ENCODE results near the gene UGT1A10. TPM values are rescaled to one million over a fixed set of nuclear protein-coding genes. Genes with fewer than 3 reads are reported as not detected.

The UGT1A10 gene
- total RNA-seq, 1 experiment from 2014 or later, result not detected

DNA sequence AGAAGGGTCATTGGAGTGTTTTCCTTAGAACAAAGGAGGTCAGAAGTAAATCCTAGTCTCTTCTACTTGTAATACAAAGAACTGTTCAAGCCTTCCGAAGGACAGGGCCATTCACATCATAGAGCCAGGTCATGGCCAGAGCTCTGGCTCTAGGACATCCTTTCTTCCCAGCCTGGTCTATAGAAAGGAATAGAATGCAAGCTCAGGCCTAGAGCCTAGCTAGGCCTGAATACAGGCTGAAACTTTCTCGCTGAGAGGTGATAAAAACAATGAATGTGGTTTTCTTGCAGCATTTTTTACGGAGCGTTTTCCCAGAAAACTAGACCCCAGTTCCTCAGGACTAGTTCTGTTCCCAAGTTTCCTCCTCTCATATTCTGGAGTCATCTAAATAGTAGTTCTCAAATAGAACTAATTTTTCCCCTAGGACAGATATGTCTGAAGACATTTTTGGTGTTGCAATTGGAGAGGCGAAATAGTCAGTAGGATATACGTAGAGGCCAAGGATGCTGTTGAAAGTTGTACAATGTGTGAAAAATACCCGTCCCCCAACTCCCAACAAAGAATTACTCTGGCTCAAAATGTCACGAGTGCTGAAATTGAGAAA, 63.3 kb downstream of the UGT1A10 start:
- Histone ChIP-seq H2BK15ac (ENCODE audit: low read depth, low read length) (0 out of 2 replicates have a peak overlapping the region, but pooled peaks have one; percentile 31), H3K9me3 (ENCODE audit: control insufficient read depth, low read depth, low read length) (no peaks in the 10 kb centered on the region), H3K9ac (ENCODE audit: extremely low read depth, insufficient read length, low read length) (no peak overlapping the region), H2AFZ (ENCODE audit: low read length) (no peak overlapping the region), H3K4ac (ENCODE audit: low read depth, low read length) (no peak overlapping the region), H2BK120ac (ENCODE audit: low read depth, low read length, poor library complexity, severe bottlenecking) (no peak overlapping the region), H3K56ac (ENCODE audit: insufficient read length, low read depth, low read length) (no peak overlapping the region), H4K20me1 (ENCODE audit: control insufficient read depth, insufficient read depth, insufficient read length) (no peaks in the 10 kb centered on the region), H3K23ac (ENCODE audit: insufficient read length, low read depth, low read length) (no peak overlapping the region), H3K79me2 (ENCODE audit: insufficient read depth, low read length) (no peaks in the 10 kb centered on the region), H3K18ac (ENCODE audit: insufficient read length, low read depth, low read length) (no peak overlapping the region), H4K5ac (ENCODE audit: insufficient read length, low read depth, low read length) (no peak overlapping the region), H4K8ac (replicated peaks; ENCODE audit: insufficient read length, low read depth, low read length) (no peak overlapping the region), H3K27me3 (ENCODE audit: insufficient read depth, low read length) (no peaks in the 10 kb centered on the region), H3K79me1 (ENCODE audit: insufficient read depth, low read depth, low read length, poor library complexity, severe bottlenecking) (no peaks in the 10 kb centered on the region), H4K91ac (ENCODE audit: insufficient read length, low read depth, low read length) (no peak overlapping the region), H3K4me2 (ENCODE audit: insufficient read depth, insufficient read length, low read length) (no peak overlapping the region), H3K14ac (ENCODE audit: insufficient read depth, low read length) (no peak overlapping the region), H3K27ac (ENCODE audit: insufficient read length, low read depth, low read length) (no peak overlapping the region), H2BK20ac (ENCODE audit: low read depth, low read length, poor library complexity, severe bottlenecking) (no peak overlapping the region), H3T11ph (ENCODE audit: low read length) (no peak overlapping the region), H3K4me1 (ENCODE audit: insufficient read depth, low read length) (no peaks in the 10 kb centered on the region), H3K23me2 (ENCODE audit: insufficient read length, low read depth, low read length, poor library complexity, severe bottlenecking) (no peaks in the 10 kb centered on the region), H2BK12ac (ENCODE audit: insufficient read length, low read depth, low read length) (no peak overlapping the region), H2BK5ac (ENCODE audit: insufficient read length, low read length) (no peak overlapping the region), H2AK5ac (ENCODE audit: insufficient read length, low read length) (no peak overlapping the region)
- peaks cover 14 to 20% of the 10 kb centered on the region in 2 experiments for H3K4me1 Mint-ChIP-seq
- TF ChIP-seq, protein P1, sequence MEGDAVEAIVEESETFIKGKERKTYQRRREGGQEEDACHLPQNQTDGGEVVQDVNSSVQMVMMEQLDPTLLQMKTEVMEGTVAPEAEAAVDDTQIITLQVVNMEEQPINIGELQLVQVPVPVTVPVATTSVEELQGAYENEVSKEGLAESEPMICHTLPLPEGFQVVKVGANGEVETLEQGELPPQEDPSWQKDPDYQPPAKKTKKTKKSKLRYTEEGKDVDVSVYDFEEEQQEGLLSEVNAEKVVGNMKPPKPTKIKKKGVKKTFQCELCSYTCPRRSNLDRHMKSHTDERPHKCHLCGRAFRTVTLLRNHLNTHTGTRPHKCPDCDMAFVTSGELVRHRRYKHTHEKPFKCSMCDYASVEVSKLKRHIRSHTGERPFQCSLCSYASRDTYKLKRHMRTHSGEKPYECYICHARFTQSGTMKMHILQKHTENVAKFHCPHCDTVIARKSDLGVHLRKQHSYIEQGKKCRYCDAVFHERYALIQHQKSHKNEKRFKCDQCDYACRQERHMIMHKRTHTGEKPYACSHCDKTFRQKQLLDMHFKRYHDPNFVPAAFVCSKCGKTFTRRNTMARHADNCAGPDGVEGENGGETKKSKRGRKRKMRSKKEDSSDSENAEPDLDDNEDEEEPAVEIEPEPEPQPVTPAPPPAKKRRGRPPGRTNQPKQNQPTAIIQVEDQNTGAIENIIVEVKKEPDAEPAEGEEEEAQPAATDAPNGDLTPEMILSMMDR (conservative IDR thresholded peaks at IDR 0.05), result no peak
- no peak for DNase-seq
- H3K9me3 Mint-ChIP-seq, result peaks cover 4 to 11% of the 10 kb centered on the region in 2 experiments; a peak in 3 of 5 replicates
- no CpG with 5 or more reads among the region's 8 CpGs for WGBS (ENCODE audit: extremely low coverage, insufficient read length, low lambda C conversion rate)
- no peak overlapping the region for H3K4me3 Mint-ChIP-seq
- peaks cover 0 to 10% (median 1%) of the 10 kb centered on the region in 3 experiments; a peak in 3 of 7 replicates for H3K36me3 Mint-ChIP-seq (ENCODE audit: insufficient read depth in 1 of 3, low read depth in 3 of 3)
- H3K27me3 Mint-ChIP-seq (ENCODE audit: low read depth), result no peaks in the 10 kb centered on the region
- peak overlapping the region in 2 of 3 experiments; percentile 88 to 92; a peak in 4 of 7 replicates for H3K27ac Mint-ChIP-seq
